NCI-H345 (cell line): Measurements from ENCODE around the gene TOX4.

Source experiments
- DNase-seq: peaks from one replicate; lab custom pipeline; 2025; lab: John Stamatoyannopoulos, UW

The TOX4 gene

DNA sequence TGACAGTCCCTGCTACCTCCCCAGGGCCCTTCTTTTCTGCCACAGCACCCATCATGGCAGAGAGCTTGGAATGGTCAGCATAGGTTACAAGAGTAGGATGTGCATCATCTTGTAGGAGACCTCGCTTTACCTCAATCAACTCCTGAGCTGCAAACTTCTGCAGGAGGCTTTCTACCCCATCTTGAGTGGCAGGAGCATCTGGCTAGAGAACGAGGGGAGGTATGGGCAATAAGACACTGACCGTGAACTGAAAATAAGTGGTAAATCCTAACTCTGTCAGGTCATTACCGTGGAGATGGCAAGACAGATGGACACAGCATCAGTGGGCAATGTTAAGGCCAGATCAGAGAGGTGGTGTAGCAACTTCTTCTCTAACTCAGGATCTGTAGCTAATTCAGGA lies 26.4 kb downstream of the TOX4 start:
- DNase-seq = no peak

DNA sequence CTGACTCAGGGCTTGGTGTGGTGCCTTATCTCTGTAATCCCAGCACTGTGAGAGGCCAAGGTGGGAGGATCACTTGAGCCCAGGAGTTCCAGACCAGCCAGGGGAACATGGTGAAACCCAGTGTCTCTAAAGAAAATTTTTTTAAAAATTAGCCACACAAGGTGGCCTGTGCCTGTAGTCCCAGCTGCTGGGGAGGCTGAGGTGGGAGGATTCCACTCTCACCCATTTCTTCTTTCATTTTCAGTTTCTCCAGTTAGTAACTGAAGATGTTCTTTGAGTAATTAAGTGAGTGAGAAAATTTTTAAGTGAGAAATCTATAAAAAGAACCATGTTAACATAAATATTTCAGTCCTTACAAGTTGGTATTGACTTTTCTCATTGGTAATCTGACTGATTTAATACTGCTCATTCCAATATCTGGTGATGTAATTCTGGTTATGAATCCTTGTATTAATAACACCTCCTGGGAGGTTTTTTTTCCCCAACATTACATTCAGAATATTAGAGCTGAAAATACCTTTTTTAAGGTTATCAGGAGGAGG lies 28.1 kb downstream of the TOX4 start:
- no peak for DNase-seq

DNA sequence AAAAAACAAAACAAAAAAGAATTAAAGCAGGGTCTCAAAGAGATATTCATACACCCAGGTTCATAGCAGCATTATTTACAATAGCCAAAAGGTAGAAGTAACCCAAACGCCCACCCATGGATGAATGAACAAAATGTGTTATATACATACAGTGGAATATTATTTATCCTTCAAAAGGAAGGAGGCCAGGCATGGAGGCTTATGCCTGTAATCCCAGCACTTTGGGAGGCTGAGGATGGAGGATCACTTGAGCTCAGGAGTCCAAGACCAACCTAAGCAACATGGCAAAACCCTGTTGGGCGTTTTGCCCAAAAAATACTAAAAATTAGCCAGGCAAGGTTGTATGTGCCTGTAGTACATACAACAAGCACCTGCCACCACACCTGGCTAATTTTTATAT lies 29.6 kb downstream of the TOX4 start:
- DNase-seq = no peak

DNA sequence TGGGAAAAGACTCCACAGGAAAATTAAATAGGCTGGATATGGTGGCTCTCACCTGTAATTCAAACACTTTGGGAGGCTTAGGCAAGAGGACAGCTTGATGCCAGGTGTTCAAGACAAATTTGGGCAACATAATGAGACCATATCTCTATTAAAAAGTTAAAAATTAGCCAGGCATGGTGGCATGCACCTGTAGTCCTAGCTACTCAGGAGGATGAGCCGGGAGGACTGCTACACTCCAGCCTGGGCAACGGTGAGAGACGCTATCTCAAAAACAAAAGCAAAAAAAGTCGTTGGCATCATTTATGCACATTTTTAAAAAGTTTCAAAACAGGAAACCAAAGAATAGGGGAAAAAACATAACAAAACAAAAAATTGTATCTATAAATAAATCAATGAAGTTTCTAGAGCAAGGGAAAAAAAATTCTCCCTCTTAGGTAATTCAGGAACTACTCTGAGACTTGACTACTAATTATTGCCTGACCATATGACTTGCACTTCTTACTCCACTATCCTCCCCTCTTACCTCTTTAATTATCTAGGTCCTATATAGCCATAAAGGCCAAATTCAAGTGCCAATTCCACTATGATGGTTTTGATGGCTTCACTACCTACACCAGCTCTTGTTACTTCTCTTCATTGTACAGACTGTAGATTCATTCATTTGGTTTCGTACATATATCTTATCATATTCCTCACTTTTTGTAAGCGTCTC lies 32.6 kb downstream of the TOX4 start:
- DNase-seq = no peak

DNA sequence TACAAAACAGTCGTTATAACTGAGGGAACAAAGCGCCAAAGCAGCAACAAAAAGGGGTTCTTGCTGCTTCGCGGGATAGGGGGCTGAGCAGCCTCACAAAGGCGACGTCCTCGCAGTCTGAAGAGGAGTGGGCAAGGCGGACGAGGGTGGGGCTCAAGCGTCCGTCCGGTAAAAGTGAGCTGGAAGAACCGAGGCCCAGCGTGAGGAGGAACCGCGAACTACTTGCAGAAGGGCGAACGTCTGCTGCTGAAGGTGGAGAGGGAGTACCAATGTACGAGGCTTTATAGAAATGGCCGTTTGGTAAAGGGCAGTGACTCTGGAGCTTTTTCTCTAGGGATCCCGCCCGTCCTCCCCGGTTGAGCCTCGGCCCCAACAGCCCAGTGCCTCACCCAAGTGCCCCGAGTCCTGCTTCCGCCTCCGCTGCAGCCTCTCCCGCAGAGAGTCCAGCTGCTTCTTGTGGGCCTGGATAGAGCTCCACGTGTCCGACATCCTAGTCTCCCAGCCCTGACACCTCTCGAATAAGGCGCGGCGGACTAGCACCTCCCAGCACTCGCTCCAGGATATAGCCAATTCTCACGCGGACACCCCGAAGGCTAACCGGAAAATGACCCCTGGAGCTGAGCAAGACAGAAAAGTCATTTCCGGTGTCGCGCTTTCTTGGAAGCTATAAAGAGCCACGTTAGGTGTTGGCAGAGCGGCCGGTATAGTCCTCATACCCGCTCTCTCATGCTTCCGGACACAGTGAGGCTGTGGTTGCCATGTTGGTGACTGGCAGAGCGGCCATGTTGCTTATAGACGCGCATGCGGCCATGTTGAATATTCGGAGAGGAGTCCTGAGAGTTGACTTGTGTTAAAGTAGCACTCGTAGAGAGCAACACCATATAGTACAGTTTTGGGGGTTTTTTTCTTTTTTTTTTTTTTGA lies 34.0 kb downstream of the TOX4 start, which contains the start of gene METTL3:
TSS of gene METTL3 (minus strand) at position 606 of the 923 bp plus-strand sequence. CDS start at position 489, 117 bp downstream.
- DNase-seq = peak; percentile 98

DNA sequence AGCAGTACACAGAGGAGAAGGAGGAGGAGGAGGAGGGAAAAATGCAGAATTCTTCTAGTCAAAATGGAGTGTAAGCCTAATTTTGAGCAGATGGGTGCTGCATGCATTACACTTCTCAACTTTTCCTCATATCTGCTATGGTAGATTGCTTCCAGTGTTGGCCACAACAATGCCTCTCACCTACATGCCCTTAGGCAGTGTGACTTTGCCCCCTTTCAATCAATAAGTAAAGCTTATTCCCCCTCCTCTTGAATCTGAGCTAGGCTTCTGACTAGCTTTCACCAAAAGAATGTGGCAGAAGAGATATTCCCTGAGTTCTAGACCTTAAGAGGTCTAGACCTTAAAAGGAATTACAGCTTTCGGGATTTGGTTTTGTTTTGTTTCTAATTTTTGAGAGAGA lies 37.3 kb downstream of the TOX4 start:
- no peak for DNase-seq

DNA sequence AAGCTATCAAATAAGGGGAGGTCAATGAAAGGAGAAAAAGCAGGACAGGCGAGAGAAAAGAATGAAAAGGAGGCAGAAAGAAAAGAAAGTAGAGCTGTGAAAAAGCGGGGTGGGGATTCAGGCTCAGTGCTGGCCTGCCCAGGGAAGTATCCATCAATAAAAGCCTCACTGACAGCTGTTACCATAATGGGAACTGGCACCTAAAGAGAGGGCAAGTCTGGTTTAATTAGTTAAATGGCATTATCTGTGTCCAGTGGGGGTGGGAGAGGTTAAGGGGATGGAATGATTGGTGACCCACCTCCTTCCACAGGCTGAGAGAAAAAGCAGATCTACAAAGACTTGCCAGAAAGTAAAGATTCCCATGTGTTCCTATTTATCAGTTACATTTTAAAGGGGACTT lies 41.7 kb downstream of the TOX4 start:
- DNase-seq = no peak

DNA sequence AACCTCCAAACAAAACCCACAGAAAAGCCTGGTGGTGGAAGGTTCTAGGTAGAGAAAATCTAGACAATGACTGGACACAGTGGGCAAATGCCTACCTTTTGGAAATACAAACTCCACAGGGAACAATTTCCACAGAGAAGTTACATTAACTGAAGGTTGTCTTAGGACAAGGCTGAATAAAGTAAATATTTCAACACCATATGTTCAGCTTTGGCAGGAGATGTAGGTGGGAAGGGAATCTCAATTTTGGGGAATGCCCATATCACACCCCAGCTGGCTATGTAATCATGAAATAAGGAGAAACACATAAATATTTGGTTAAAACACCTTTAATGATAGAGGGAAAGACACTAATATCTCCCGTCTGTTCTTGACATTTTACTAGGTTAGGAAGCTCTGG lies 43.8 kb downstream of the TOX4 start:
- no peak for DNase-seq

DNA sequence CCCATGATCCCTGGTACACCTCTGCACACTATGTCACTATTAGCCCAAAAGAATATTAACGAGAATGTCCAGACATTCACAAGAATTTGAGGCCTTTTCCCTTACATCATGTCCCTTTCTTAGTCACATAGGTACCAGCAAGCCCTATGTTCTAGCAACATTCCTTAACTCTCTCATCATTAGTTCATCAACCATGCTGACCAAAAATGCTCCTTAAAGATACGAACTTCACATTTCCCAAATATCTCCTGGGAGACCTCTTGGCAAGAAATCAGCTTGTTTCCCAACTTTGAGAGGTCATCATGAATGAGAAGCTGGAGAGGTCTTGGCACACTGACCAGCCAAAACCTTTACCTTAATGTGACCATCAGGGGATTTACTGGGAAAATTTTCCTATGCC lies 44.5 kb downstream of the TOX4 start:
- DNase-seq = no peak

DNA sequence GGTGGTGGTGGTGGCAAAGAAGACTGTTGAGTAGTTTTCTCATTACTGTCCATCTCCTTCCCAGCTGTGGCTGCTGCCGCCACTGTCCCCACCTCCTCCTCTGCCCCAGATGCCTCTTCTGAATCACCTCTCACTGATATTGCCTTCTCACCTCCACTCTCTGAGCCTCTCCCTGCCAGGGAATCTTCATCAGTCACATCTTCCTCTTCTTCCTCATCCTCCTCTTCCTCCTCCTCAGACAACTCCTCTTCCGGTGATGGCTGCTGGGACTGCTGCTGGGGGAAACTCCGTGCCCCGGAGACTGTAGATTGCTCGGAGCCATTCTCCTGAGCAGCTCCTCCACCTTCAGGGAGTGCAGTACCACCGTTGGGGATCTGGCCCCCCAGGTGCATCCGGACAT lies 46.2 kb downstream of the TOX4 start:
- no peak for DNase-seq

DNA sequence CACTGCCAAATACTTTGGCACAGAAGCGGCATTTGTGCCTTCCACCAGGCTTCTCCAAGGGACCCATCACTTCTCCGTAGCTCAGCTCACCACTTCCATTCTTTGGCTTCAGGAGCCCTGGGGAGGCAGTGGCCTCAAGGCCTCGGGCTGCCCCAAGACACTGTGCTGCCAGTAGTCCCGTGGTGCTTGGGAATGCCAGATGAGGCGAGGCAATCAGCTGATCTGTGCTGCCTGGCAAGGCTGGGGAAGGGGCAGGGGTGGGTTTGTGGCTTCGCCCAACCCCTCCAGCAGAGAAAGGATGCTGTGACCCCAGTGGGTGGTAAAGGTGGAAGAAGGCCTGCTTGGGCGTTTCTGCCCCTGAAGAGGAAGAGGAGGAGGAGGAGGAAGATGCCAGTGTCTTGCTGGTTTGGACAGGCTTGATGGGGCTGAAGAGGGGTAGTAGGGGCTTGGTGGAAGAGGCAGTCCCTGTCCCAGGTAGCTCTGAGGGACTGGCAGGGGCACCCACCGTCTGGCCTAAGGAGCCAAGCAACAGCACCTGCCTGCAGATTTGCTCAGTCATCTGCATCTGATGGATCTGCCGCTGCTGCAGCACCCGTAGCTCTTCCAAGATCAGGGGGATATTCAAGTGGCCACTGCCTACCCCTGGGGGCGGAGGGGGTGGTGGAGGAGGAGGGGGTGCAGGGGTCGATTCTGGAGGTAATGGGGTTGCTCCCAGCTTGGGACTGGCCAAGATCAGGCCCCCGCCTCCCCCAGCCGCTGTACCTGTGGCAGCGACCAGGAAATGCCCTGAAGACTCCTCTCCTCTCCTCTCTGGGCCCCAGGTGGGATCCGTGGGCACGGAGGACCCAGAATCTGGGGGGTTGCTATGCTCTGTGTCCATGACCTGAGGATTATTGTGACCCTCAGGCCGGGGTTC lies 47.8 kb downstream of the TOX4 start:
- DNase-seq = no peak

DNA sequence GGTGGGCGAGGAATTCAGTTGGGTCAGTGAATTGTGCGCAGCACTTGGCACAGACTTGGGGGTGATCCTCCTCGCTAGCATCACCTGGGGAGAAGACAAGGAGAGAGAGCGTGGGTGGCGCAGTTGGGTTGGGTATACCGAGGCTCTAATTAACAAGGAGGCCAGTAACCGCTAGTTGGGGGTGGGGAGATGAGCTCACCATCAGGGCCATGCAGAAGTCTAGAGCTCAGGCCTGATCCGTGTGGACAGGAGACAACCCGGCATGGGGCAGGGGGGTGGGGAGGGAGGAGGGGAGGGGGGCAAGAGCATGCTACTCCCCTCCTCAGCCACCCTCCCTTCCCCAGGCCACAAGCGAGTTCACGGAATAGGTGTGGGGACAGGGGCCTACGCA lies 48.6 kb downstream of the TOX4 start:
- DNase-seq = peak; percentile 27

DNA sequence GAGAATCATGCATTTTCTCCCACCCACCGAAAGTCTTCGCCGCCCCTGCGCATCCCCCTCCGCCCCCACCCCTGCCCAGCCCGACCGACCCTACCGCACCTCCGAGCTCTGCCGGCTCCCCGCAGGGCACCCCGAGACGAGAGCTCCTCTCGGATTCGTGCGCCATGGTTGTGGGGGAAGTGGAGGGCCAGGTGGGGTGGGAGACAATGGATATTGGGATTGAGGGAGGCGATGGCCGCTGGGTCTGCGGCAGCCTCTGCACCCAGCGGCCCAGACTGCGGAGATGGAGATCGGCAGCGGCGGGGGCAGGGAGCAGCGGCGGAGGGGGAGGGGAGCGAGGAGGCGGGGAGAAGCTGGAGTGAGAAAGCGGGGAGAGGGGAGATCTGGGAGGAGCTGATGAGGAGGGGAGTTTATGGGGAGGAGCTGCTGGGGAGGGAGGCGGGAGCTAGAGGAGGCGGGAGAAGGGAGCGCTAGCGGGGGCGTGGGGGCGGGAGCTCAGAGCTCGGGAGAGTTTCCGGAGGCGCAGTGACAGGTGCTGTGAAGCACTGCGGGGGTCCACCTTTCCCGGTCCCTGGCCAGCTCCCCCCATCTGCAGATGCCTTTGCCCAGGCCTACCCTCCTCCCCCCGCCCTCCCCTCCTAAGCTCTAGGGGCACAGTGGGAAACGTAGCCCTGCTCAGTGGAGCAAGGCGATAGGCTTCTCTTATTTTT lies 49.1 kb downstream of the TOX4 start, which contains the start of gene SALL2:
TSS of gene SALL2 (minus strand) at position 385 of the 710 bp plus-strand sequence. CDS start at position 166, 219 bp downstream.
- peak; percentile 96 for DNase-seq

DNA sequence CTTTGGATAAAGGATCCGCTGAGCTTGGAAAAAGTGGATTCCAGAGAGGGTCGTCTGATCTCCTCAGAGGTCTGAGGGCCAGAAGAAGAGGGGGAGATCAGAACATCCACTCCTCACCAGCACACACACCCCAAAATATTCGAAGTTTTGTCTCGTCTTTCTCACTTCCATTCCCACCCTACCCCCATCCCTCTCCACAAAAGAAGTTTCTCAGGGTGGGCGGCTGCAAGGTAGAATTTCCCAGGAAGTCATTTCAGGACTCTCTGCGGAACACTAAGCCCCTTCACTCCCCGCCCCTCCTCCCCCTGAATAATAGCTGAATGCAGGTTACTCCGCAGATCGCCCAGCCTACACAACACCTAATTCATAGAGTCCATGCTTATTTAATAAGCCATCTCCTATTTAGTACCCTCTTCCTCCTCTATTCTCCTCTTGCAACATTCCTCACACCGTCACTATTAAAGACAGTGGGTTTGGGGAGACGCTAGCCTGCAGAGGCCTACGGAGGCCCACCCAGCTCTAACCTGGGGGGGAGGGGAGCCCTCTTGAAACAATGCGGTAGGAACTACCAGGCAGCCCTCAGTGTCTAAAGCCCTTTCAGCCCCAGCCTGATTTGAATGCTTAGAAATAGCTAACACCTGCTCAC lies 49.8 kb downstream of the TOX4 start:
- DNase-seq = peak; percentile 64

DNA sequence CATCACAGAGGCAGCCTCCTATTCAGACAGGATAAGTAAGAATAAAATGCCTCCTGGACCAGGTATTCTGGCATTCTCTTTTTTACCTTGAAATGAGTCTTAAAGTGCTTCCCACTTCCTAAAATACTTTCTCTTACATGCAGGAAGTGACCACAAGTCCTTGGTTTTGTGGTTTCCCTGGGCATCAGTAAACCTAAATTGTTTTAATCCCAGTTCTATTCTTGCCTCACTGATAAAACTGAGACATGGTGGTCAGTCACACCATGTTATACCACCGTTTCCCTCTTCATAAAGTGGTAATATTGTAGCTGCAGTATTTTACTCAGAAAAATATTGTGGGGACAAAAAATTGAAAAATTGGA lies 50.3 kb downstream of the TOX4 start:
- DNase-seq = no peak

DNA sequence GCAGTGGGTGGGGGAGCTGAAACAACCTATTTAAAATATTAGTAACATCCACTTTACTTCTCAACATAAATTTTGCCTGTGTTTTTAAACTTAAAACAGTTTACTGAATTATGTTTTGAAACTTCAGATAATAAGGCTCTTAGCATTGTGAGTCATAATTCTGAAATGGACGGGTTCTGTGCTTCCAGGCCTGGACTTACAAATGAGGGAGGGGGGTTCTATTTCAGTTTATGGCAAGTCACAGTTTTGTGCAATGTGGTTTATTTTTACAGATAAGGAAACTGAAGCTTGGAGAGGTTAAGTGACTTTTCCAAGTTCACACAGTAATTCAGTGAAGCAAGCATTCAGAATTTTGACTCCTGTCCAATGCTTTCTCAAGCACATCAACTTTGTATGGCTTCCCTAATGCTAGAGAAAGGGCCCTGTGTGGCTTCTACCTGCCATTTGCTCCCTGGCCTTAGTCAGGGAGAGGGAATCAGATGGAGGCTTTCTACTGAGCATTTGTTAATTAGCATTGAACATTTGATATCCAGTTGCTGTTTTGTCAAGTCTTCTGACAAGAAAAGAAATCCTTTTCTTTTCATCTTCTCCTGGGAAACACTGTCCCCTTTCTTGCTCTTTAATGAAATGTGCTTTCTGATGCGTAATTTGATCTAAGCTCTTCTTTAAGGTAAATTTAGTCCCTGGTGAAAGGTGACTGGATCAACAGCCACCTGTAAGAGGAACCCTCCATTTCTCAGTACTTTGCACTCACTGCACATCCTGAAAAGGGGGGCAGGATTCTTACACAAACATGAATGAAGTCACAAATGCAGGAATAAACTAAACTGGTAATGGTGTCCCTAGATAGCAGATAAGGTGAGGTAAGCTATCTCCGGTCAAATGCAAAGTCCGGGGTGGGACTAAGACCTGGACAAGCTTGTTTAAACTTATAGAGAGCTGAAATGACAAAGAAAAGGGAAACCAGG lies 51.7 kb downstream of the TOX4 start:
- no peak for DNase-seq

DNA sequence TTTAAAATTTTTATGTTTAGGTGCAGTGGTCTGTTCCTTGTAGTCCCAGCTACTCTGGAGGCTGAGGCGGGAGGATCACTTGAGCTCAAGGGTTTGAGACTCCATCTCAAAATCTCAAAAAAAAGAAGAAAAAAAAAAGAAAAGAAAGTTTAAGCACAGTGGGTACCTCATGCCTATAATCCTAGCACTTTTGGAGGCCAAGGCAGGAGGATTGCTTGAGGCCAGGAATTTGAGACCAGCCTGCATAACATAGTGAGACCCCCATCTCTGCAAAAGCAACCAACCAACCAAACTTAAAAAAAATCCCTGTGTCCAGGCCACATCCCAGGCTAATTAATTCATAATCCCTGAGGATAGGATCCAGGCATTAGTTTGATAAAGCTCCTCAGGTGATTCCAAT lies 52.5 kb downstream of the TOX4 start:
- no peak for DNase-seq

DNA sequence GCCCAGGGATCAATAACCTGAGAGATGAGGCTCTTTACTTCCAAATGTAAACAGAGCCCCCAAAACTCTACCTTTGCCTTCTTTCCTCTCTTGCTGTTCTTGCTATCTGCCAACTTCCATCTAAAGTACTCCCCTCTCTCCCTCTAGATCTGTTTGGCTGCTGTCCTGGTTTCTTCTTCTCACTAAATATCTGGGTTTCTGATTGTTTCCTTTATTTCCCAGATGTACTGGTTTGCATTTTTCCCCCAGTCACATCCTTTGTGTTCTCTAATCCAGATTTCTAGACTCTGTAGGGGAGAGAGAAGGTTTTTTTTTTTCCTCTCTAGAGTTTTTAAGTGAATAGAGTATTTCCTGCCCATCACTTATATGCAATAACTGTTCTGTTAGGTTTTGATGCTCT lies 56.3 kb downstream of the TOX4 start:
- no peak for DNase-seq

DNA sequence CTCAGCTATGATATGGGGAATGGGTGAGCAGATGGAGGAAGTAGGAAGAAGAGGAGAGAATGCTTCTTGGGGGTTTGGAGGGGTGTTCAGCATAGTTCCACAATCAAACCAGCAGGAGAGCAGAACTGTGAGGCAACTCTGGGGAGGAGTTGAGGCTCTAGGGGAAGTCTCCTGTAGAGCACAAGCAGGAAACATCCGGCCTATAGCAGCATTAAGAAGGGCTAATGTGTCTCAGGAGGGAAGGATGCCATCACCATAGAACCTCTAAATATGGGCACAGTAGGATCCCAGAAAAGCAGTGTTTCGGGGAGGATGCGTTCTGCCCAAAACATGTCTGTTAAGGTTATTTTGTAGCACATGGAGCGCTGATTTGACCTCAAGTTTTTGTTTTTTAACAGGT lies 57.6 kb downstream of the TOX4 start:
- DNase-seq = no peak
